SK-N-DZ (cell line): Measurements from ENCODE around the gene ATXN1.
"Not testable (repeated sequence)": the region's sequence is repeated elsewhere in the genome, so short reads cannot be mapped to it uniquely, and the experiment has no call there.

Source experiments
- DNase-seq: peaks from one replicate; pipeline ENCODE4 v3.0.0-alpha.2; 2015; ENCODE audit warnings: low spot score

Gene ATXN1

GRCh38 chr6:16618962-16619361 is 142.3 kb downstream of the ATXN1 start:
- DNase-seq, result no peak

- not testable (repeated sequence) for DNase-seq
Measured at GRCh38 chr6:16615215-16615614, 146.0 kb downstream of the ATXN1 start.

GRCh38 chr6:16614143-16614542 is 147.1 kb downstream of the ATXN1 start:
- not testable (repeated sequence) for DNase-seq

- not testable (repeated sequence) for DNase-seq
Measured at GRCh38 chr6:16613504-16613903, 147.8 kb downstream of the ATXN1 start.

GRCh38 chr6:16608444-16608843 is 152.8 kb downstream of the ATXN1 start:
- no peak for DNase-seq

GRCh38 chr6:16602035-16602434 is 159.2 kb downstream of the ATXN1 start:
- no peak for DNase-seq

- DNase-seq, result no peak
Measured at GRCh38 chr6:16600701-16601100, 160.6 kb downstream of the ATXN1 start.

- DNase-seq, result no peak
Measured at GRCh38 chr6:16600026-16600425, 161.2 kb downstream of the ATXN1 start.

GRCh38 chr6:16596616-16597331 is 164.5 kb downstream of the ATXN1 start:
- DNase-seq, result no peak

- no peak for DNase-seq
Measured at GRCh38 chr6:16595514-16596120, 165.6 kb downstream of the ATXN1 start.

- no peak for DNase-seq
Measured at GRCh38 chr6:16594849-16595248, 166.4 kb downstream of the ATXN1 start.

GRCh38 chr6:16592223-16592911 is 168.9 kb downstream of the ATXN1 start:
- DNase-seq, result no peak

- no peak for DNase-seq
Measured at GRCh38 chr6:16591396-16592222, 169.7 kb downstream of the ATXN1 start.

- DNase-seq, result no peak
Measured at GRCh38 chr6:16585805-16586204, 175.5 kb downstream of the ATXN1 start.

GRCh38 chr6:16583144-16583762 is 178.0 kb downstream of the ATXN1 start:
- DNase-seq, result no peak

- DNase-seq, result no peak
Measured at GRCh38 chr6:16582446-16583143, 178.7 kb downstream of the ATXN1 start.

- no peak for DNase-seq
Measured at GRCh38 chr6:16578695-16579285, 182.5 kb downstream of the ATXN1 start.

- DNase-seq, result no peak
Measured at GRCh38 chr6:16576451-16577368, 184.6 kb downstream of the ATXN1 start.

- no peak for DNase-seq
Measured at GRCh38 chr6:16575655-16576054, 185.6 kb downstream of the ATXN1 start.
